HCT116 (cell line): Measurements from ENCODE around the gene CCDC92B. TPM values are rescaled to one million over a fixed set of nuclear protein-coding genes. Genes with fewer than 3 reads are reported as not detected.

Source experiments
- ATAC-seq: fragments of 200-7000 bp; cut with Tn5 transposase; 2 replicates; pipeline ENCODE4 v1.9.1; 2020; ENCODE audit warnings: mild to moderate bottlenecking, moderate library complexity
- BruUV-seq: library from RNA; stranded (reverse); fragments of 400-500 nt; replicated peaks from 2 replicates; lab custom pipeline; 2021; lab: Mats Ljungman, UMichigan
- CTCF ChIA-PET: fragments of 300-600 bp; sonication (Branson Sonifier 250); formaldehyde crosslinking; loops from one replicate; lab custom pipeline; 2021; ENCODE audit warnings: antibody characterized with exemption; lab: Charles Lee
- POLR2A ChIA-PET: fragments of 300-600, 350-600 bp; sonication (Branson Sonifier 250); formaldehyde crosslinking; loops from one replicate; lab custom pipeline; 2021; ENCODE audit warnings: antibody characterized with exemption; lab: Charles Lee
- RAD21 ChIA-PET, 2 experiments: fragments of 300-600 bp; sonication (Branson Sonifier 250); formaldehyde crosslinking; loops; one replicate each; lab custom pipeline; 2023; ENCODE audit warnings: low total read pairs in 2 of 2; ENCODE audit not compliant: uncharacterized antibody in 2 of 2, unreplicated experiment in 2 of 2, low non-redundant PET in 1 of 2; lab: Charles Lee
- DNase-seq: peaks from one replicate; pipeline ENCODE4 v3.0.0-alpha.2; 2010; ENCODE audit warnings: low read depth, low spot score
- H2AFZ ChIP-seq: fragments of 200-600 bp; shearing (Covaris generic), sonication (generic); 2 replicates; pipeline ENCODE4 v1.6.1; 2017; ENCODE audit warnings: low read depth, mixed run types, mixed read lengths, antibody characterized with exemption, low read length; ENCODE audit not compliant: poor library complexity, severe bottlenecking
- H3K27ac ChIP-seq: 2 replicates; pipeline ENCODE4 v1.5.1; 2012; ENCODE audit warnings: low read depth, low read length
- H3K27me3 ChIP-seq: fragments of 200-600 bp; sonication (generic); 2 replicates; pipeline ENCODE4 v1.6.1; 2016; ENCODE audit warnings: mixed run types, low read length, mixed read lengths; ENCODE audit not compliant: insufficient read depth
- H3K36me3 ChIP-seq, 2 experiments: fragments of 200-500 bp in 1 of 2; fragments of 200-600 bp in 1 of 2; sonication (Bioruptor generic) in 1 of 2; sonication (generic) in 1 of 2; 2 replicates each; pipeline versions ENCODE4 v1.5.1 to v1.6.1; 2014 to 2016; ENCODE audit warnings: low read length in 2 of 2, inconsistent platforms in 1 of 2, mixed read lengths in 1 of 2, mixed run types in 1 of 2; ENCODE audit not compliant: insufficient read depth in 2 of 2, control insufficient read depth in 1 of 2
- H3K4me1 ChIP-seq, 2 experiments: fragments of 200-600 bp in 1 of 2; sonication (generic) in 1 of 2; 2 replicates each; pipeline versions ENCODE4 v1.5.1 to v1.6.1; 2012 to 2017; ENCODE audit warnings: low read length in 2 of 2, inconsistent platforms in 1 of 2, mild to moderate bottlenecking in 1 of 2, mixed read lengths in 1 of 2, mixed run types in 1 of 2, moderate library complexity in 1 of 2; ENCODE audit not compliant: insufficient read depth in 2 of 2, control insufficient read depth in 1 of 2
- H3K4me2 ChIP-seq: fragments of 200-600 bp; sonication (generic); 2 replicates; pipeline ENCODE4 v1.6.1; 2017; ENCODE audit warnings: mixed run types, low read length, mixed read lengths
- H3K4me3 ChIP-seq, 2 experiments: fragments of 200-600 bp in 1 of 2; sonication (generic) in 1 of 2; replicated peaks in 1 of 2; 2 replicates each; pipeline ENCODE4 v1.5.1; 2011 to 2016; ENCODE audit warnings: low read length in 2 of 2, control low read depth in 1 of 2, low read depth in 1 of 2, mild to moderate bottlenecking in 1 of 2, mixed read lengths in 1 of 2, mixed run types in 1 of 2
- H3K79me2 ChIP-seq: fragments of 200-600 bp; sonication (generic); 2 replicates; pipeline ENCODE4 v1.6.1; 2017; ENCODE audit warnings: mild to moderate bottlenecking, mixed run types, low read length, moderate library complexity, mixed read lengths; ENCODE audit not compliant: insufficient read depth
- H3K9ac ChIP-seq: fragments of 200-600 bp; sonication (generic); 2 replicates; pipeline ENCODE4 v1.6.1; 2016; ENCODE audit warnings: low read length, mixed read lengths
- H3K9me2 ChIP-seq: fragments of 200-600 bp; sonication (generic), shearing (Covaris generic); 2 replicates; pipeline ENCODE4 v1.6.1; 2017; ENCODE audit warnings: mixed run types, mild to moderate bottlenecking, moderate library complexity; ENCODE audit not compliant: insufficient read depth
- H3K9me3 ChIP-seq, 2 experiments: fragments of 200-500 bp in 1 of 2; fragments of 200-600 bp in 1 of 2; sonication (Bioruptor generic) in 1 of 2; sonication (generic) in 1 of 2; 2 replicates each; pipeline ENCODE4 v1.6.1; 2014 to 2017; ENCODE audit warnings: low read length in 2 of 2, mixed read lengths in 2 of 2, inconsistent platforms in 1 of 2, low read depth in 1 of 2, mild to moderate bottlenecking in 1 of 2, mixed run types in 1 of 2, moderate library complexity in 1 of 2; ENCODE audit not compliant: control insufficient read depth in 1 of 2, insufficient read depth in 1 of 2
- H4K20me1 ChIP-seq: fragments of 200-600 bp; sonication (generic), shearing (Covaris generic); 2 replicates; pipeline ENCODE4 v1.6.1; 2017; ENCODE audit warnings: mixed run types, mild to moderate bottlenecking, moderate library complexity; ENCODE audit not compliant: insufficient read depth
- CEBPB ChIP-seq: IDR thresholded peaks from 2 replicates; pipeline ENCODE4 v1.6.1; 2012; ENCODE audit warnings: low read depth
- CTCF ChIP-seq, 3 experiments: fragments of 200-600 bp in 1 of 3; sonication (generic) in 1 of 3; IDR thresholded peaks in 2 of 3; conservative IDR thresholded peaks in 1 of 3; 2 replicates each; pipeline ENCODE4 v1.5.1; 2012 to 2017; ENCODE audit warnings: low read depth in 2 of 3, low read length in 2 of 3, antibody characterized with exemption in 1 of 3, borderline replicate concordance in 1 of 3, control low read depth in 1 of 3, mild to moderate bottlenecking in 1 of 3, mixed read lengths in 1 of 3, mixed run types in 1 of 3, moderate library complexity in 1 of 3; ENCODE audit not compliant: insufficient read depth in 1 of 3
- EGR1 ChIP-seq: IDR thresholded peaks from 2 replicates; pipeline ENCODE4 v1.6.1; 2012; ENCODE audit warnings: low read depth
- ELF1 ChIP-seq: IDR thresholded peaks from 2 replicates; pipeline ENCODE4 v1.6.1; 2012; ENCODE audit warnings: low read depth, borderline replicate concordance
- JUND ChIP-seq: IDR thresholded peaks from 2 replicates; pipeline ENCODE4 v1.6.1; 2012
- SP1 ChIP-seq: IDR thresholded peaks from 2 replicates; pipeline ENCODE4 v1.6.1; 2012; ENCODE audit warnings: low read depth
- TCF7L2 ChIP-seq: IDR thresholded peaks from 2 replicates; pipeline ENCODE4 v1.7.0; 2011; ENCODE audit warnings: borderline replicate concordance, inconsistent platforms; ENCODE audit not compliant: insufficient read depth, insufficient read length; ENCODE audit errors: extremely low read depth
- intact Hi-C: fragments of 100-400 bp; cut with micrococcal nuclease; formaldehyde crosslinking; loops from 2 replicates; pipeline ENCODE4 v1.10.0; 2022
- total RNA-seq: library from RNA; stranded (reverse); gene quantifications from one replicate; pipeline ENCODE4 v1.2.1, GENCODE V29; 2021; ENCODE audit not compliant: unreplicated experiment
- TF ChIP-seq, protein P1 (sequence below): IDR thresholded peaks from 2 replicates; pipeline ENCODE4 v1.6.1; 2012; ENCODE audit warnings: low read depth
- TF ChIP-seq, protein P2 (sequence below): IDR thresholded peaks from 2 replicates; pipeline ENCODE4 v1.6.1; 2011; ENCODE audit warnings: mild to moderate bottlenecking, low read length, moderate library complexity; ENCODE audit not compliant: insufficient replicate concordance; ENCODE audit errors: extremely low read depth
- TF ChIP-seq, protein P3 (sequence below): IDR thresholded peaks from 2 replicates; pipeline ENCODE4 v1.6.1; 2012

CCDC92B gene
- total RNA-seq, 1 experiment from 2014 or later, result 0.17 TPM

- intact Hi-C loops, result no loop called here
- H3K9ac ChIP-seq, result no peak overlapping the region
- H3K4me2 ChIP-seq, result no peak overlapping the region
- no peaks in the 10 kb centered on the region for H3K9me3 ChIP-seq
- no peaks in the 10 kb centered on the region for H3K36me3 ChIP-seq
- H2AFZ ChIP-seq, result no peak overlapping the region
- no peaks in the 10 kb centered on the region for H3K9me2 ChIP-seq
- no peak overlapping the region for H3K27ac ChIP-seq
- H3K79me2 ChIP-seq, result no peaks in the 10 kb centered on the region
- no peaks in the 10 kb centered on the region for H4K20me1 ChIP-seq
- H3K4me3 ChIP-seq, result no peak overlapping the region
- DNase-seq, result no peak
- BruUV-seq, result no TSS peak
- ATAC-seq, result no peak
- RAD21 ChIA-PET, result no interaction called here
- peaks cover 4 to 15% of the 10 kb centered on the region in 2 experiments for H3K4me1 ChIP-seq
- H3K27me3 ChIP-seq, result no peaks in the 10 kb centered on the region
- CTCF ChIA-PET, result no interaction called here
- POLR2A ChIA-PET, result no interaction called here
- TF ChIP-seq CTCF (IDR thresholded peaks at IDR 0.05 in 2 of 3, conservative IDR thresholded peaks at IDR 0.05 in 1 of 3; ENCODE audit: borderline replicate concordance in 1 of 3, insufficient read depth in 1 of 3, low read depth in 2 of 3, low read length in 2 of 3) (no peak), JUND (no peak), SP1 (no peak), ELF1 (no peak), EGR1 (no peak), CEBPB (no peak), TCF7L2 (no peak)
- TF ChIP-seq, protein P1, sequence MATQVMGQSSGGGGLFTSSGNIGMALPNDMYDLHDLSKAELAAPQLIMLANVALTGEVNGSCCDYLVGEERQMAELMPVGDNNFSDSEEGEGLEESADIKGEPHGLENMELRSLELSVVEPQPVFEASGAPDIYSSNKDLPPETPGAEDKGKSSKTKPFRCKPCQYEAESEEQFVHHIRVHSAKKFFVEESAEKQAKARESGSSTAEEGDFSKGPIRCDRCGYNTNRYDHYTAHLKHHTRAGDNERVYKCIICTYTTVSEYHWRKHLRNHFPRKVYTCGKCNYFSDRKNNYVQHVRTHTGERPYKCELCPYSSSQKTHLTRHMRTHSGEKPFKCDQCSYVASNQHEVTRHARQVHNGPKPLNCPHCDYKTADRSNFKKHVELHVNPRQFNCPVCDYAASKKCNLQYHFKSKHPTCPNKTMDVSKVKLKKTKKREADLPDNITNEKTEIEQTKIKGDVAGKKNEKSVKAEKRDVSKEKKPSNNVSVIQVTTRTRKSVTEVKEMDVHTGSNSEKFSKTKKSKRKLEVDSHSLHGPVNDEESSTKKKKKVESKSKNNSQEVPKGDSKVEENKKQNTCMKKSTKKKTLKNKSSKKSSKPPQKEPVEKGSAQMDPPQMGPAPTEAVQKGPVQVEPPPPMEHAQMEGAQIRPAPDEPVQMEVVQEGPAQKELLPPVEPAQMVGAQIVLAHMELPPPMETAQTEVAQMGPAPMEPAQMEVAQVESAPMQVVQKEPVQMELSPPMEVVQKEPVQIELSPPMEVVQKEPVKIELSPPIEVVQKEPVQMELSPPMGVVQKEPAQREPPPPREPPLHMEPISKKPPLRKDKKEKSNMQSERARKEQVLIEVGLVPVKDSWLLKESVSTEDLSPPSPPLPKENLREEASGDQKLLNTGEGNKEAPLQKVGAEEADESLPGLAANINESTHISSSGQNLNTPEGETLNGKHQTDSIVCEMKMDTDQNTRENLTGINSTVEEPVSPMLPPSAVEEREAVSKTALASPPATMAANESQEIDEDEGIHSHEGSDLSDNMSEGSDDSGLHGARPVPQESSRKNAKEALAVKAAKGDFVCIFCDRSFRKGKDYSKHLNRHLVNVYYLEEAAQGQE, result no peak
- TF ChIP-seq, protein P2, sequence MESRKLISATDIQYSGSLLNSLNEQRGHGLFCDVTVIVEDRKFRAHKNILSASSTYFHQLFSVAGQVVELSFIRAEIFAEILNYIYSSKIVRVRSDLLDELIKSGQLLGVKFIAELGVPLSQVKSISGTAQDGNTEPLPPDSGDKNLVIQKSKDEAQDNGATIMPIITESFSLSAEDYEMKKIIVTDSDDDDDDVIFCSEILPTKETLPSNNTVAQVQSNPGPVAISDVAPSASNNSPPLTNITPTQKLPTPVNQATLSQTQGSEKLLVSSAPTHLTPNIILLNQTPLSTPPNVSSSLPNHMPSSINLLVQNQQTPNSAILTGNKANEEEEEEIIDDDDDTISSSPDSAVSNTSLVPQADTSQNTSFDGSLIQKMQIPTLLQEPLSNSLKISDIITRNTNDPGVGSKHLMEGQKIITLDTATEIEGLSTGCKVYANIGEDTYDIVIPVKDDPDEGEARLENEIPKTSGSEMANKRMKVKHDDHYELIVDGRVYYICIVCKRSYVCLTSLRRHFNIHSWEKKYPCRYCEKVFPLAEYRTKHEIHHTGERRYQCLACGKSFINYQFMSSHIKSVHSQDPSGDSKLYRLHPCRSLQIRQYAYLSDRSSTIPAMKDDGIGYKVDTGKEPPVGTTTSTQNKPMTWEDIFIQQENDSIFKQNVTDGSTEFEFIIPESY, result no peak
- TF ChIP-seq, protein P3, sequence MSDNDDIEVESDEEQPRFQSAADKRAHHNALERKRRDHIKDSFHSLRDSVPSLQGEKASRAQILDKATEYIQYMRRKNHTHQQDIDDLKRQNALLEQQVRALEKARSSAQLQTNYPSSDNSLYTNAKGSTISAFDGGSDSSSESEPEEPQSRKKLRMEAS, result no peak
Observed at GRCh38 chr17:2758870-2759269, 9.4 kb upstream of the CCDC92B start.
